Fibroblast of gingiva (primary cell): ENCODE data around the gene AKAP14.
A peak's percentile ranks its signal among the peaks of the same experiment; 100 is the strongest.
"Not testable (repeated sequence)": the region's sequence is repeated elsewhere in the genome, so short reads cannot be mapped to it uniquely, and the experiment has no call there.

Experiments
- DNase-seq: peaks from one replicate; pipeline ENCODE4 v3.0.0-alpha.2; 2011; ENCODE audit warnings: low read depth

The AKAP14 gene

DNA sequence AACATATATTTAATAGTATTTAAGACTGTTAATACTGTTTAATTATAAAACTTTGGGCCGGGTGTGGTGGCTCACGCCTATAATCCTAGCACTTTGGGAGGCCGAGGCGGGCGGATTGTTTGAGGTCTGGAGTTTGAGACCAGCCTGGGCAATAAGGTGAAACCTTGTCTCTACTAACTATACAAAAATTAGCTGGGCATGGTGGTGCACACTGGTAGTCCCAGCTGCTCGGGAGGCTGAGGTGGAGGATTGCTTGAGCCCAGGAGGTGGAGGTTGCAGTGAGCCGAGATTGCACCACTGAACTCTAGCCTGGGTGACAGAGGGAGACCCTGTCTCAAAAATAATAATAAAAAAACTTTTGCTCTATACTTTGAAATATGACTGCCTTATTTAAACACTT lies 26.7 kb downstream of the AKAP14 start:
- not testable (repeated sequence) for DNase-seq

DNA sequence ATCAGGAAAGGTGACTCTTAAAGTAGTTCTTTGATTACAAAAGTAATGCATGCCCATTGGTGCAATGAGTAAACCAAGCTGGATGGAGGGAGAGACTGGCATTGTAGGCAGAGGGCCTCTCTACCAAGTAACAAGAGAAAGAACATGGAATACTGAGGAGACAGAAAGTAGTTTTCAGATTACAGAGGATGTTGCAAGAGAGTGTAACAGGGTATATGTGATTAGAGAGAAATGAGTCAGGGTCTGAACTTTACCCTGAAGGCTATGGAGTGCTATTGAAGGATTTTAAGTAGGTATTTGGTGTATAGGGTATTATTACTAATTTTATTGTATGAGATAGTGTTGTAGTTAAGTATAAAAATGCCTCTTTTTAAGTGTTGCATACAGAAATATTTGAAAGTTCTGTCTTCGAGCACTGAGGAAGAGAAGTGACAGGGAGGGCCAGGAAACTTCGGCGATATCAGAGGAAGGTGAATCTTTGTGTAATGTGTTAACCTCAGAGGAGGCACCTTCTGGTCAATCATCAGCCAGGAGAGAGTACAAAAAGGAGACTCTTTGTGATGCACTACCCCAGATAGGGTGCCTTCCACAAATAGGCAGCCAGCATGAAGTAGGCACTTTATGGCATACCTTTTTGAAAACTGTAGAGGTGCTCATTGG lies 39.7 kb downstream of the AKAP14 start:
- DNase-seq: no peak

DNA sequence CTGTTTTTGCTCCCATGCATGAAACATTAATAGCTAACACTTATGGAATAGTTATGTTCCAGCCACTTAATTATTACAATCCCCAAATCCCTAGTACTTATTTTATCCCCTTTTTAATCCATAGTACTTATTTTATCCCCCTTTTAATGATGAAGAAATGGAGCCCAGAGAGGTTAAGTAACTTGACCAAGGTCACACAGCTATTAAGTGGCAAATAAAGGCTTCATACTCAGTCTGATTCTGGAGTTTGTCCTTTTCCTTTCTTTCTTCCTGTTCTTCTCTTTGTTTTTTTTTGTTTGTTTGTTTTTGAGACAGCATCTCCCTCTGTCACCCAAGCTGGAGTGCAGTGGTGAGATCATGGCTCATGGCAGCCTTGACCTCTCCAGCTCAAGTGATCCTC lies 45.6 kb downstream of the AKAP14 start:
- DNase-seq: no peak

DNA sequence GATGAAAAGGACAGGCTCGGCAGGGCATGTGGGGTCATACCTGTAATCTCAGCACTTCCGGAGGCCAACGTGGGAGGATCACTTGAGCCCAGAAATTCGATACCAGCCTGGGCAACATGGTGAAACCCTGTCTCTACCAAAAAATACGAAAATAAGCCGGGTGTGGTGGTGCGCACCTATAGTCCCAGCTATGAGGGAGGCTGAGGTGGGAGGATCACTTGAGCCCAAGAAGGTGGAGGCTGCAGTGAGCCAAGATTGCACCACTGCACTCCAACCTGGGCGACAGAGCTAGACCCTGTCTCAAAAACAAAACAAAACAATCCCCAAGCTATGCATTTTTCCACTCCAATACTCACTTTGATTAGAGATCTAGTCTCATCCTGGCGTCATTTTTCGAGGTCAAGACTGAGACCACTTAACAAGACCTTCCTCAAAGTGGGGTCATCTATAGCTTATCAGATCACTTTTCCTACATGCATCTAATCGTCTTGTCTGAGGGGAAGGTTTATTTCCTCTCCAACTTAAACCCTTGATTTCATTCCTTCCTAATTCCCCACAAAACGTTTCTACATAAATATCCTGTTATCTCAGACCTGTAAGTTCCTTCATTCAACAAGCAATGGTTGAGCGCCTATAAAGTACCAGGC lies 46.6 kb downstream of the AKAP14 start:
- DNase-seq: no peak

DNA sequence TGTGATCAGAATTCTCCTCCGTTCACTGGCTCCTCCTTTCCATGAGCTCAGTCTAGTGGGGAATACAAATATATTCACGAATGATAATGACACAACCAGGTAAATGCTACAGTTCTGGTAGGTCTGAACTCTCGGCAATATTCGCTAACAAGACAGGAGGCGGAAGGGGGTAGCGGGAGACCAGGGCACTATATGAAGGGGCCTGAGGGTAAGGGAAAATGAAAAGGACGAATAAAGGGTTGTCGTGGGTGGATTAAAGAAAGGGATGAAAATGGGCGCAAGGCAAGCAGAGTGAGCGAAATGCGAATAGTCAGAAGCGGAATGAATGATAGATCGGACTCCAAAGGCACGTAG lies 47.1 kb downstream of the AKAP14 start:
- DNase-seq: no peak

DNA sequence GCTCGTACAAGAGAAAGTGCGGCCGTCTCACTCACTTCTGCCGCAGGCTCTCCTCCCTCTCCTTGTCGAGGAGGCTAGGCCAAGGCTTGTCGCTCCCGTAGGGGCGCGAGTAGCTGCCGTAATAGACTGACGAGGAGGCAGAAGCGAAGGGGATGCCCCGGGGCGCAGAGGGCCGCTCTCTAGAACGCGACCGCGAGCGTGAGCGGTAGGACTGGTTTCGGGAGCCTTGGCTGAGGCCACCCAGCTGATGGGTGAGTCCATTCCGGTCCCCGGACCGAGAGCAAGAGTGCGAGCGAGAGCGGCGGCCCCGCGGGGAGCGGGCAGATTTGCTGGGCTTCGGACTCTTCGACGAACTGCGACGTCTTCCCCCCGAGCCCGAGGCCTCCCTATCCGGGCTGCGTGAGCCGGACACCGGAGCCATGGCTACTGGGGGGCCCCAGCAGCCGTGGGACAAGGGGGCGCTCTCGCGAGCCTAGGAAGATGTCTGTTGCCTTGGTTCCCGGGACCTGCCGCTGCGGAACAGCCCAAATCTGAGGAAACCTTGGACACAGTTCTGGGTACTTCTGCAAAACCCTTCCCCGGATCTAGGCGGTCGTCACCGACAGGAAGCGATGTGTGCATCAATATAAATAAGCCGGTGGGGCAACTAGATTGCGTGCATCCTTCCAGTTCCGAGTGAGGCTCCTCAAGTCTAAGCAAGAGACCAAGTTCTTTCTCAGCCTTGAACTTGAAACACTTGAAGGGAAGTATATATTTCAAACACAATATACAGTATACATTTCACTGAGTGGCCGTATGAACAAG lies 47.7 kb downstream of the AKAP14 start, which contains the start of gene NKAP:
Gene NKAP (minus strand): TSS at position 567 of the 804 bp plus-strand sequence. CDS start 146 bp downstream, at position 421.
- DNase-seq: peak; percentile 96

DNA sequence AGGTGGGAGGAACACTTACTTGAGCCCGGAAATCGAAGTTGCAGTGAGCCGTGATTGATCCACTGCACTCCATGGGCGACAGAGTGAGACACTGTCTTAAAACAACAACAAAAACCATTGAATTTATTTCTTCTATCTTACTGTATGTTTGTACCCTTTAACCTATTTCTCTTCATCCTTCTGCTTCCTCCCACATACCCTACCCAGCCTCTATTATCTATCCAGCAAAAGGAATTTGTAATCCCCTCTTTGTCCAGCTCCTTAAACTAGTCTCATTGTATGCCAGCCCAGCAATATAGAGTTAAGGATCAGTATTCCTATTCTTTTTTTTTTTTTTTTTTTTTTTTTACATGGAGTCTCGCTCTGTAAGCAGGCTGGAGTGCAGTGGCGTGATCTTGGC lies 49.8 kb downstream of the AKAP14 start:
- DNase-seq: no peak

DNA sequence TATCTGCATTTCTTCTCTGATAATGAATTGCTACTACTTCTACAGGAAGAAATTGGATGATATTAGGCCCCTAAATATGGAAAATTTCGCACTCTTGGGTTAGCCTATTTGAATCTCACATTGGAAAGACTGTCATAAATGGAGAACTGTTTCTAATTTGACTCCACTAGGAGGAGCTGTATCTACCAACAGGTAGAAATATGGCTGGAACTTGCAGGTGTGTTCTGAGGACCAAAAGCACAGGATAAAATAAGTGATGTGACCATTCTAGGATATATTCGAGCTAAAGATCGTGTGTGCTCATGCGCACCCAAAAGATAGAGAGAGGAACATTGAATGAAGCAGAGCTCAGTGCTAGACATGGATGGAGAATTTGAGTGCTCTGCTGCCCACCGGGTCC lies 52.7 kb downstream of the AKAP14 start:
- no peak for DNase-seq

DNA sequence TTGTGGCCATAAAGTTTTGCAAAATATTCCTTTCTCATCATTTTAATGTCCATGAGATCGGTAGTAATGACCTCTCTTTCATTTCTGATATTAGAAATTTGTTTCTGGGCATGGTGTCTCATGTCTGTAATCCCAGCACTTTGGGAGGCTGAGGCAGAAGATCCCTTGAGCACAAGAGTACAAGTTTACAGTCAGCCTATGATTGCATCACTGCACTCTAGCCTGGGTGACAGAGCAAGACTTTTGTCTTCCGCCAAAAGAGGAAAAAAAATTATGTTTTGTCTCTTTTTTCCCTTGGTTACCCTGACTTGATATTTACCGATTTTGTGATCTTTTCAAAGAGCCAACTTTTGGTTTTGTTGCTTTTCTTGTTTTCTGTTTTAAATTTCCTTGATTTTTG lies 58.7 kb downstream of the AKAP14 start:
- no peak for DNase-seq

DNA sequence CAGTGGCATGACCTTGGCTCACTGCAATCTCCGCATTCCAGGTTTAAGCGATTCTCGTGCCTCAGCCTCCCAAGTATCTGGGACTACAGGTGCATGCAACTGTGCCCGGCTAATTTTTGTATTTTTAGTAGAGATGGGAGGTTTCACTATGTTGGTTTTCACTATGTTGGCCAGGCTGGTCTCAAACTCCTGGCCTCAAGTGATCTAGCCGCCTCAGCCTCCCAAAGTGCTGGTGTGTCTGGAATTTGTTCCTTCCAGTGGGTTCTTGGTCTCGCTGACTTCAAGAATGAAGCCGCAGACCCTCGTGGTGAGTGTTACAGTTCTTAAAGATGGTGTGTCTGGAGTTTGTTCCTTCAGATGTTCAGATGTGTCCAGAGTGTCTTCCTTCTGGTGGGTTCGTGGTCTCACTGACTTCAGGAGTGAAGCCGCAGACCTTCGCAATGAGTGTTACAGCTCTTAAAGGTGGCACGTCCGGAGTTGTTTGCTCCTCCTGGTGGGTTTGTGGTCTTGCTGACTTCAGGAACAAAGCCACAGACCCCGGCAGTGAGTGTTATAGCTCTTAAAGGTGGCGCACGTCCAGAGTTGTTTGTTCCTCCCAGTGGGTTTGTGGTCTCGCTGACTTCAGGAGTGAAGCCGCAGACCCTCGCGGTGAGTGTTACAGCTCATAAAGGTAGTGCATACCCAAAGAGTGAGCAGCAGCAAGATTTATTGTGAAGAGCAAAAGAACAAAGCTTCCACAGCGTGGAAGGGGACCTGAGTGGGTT lies 60.3 kb downstream of the AKAP14 start:
- DNase-seq: not testable (repeated sequence)

DNA sequence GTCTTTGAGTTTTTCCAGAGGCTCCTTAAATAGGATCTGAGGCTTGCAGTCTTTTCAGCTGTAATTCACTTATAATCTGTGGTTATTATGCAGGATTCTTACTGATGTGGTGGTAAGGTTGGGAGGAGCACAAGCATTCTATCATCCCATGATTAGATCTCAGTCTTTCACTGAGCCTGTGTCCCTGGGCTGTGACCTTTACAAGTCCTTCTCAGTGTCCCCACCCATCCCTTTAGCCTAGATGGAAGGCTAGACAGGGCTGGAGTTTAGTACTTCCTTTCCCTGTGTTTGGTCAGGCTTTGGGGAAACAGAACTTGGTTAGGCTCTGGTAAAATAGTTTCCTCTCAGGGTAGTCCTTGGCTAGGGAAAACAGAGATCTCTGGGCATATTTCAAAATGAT lies 64.9 kb downstream of the AKAP14 start:
- DNase-seq: no peak

DNA sequence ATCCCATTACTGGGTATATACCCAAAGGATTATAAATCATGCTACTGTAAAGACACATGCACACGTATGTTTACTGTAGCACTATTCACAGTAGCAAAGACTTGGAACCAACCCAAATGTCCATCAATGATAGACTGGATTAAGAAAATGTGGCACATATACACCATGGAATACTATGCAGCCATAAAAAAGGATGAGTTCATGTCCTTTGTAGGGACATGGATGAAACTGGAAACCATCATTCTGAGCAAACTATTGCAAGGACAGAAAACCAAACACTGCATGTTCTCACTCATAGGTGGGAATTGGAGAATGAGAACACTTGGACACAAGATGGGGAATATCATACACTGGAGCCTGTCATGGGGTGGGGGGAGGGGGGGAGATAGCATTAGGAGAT lies 71.1 kb downstream of the AKAP14 start:
- not testable (repeated sequence) for DNase-seq
